Epithelial cell of proximal tubule (primary cell): ENCODE data around the gene CORT. TPM values are rescaled to one million over a fixed set of nuclear protein-coding genes. Genes with fewer than 3 reads are reported as not detected.
A peak's percentile ranks its signal among the peaks of the same experiment; 100 is the strongest.
"Not testable (repeated sequence)": the region's sequence is repeated elsewhere in the genome, so short reads cannot be mapped to it uniquely, and the experiment has no call there.

Experiments used
- DNase-seq: peaks from one replicate; pipeline ENCODE4 v3.0.0-alpha.2; 2011; ENCODE audit warnings: low read depth
- H3K4me3 ChIP-seq: 2 replicates; pipeline ENCODE4 v1.5.1; 2011; ENCODE audit warnings: low read depth, mild to moderate bottlenecking, low read length
- total RNA-seq: library from RNA; depleted of rRNA; stranded (reverse); fragments of >200 nt; gene quantifications from 2 replicates; pipeline ENCODE4 v1.2.3, GENCODE V29; 2015
- TF ChIP-seq, protein P1 (sequence below): conservative IDR thresholded peaks from 2 replicates; pipeline ENCODE4 v1.5.1; 2012; ENCODE audit warnings: low read depth, mild to moderate bottlenecking, low read length

The CORT gene
- total RNA-seq, 1 donor from 2014 or later, result not detected

GRCh38 chr1:10471411-10472219 is 21.8 kb downstream of the CORT start:
- TF ChIP-seq, protein P1, sequence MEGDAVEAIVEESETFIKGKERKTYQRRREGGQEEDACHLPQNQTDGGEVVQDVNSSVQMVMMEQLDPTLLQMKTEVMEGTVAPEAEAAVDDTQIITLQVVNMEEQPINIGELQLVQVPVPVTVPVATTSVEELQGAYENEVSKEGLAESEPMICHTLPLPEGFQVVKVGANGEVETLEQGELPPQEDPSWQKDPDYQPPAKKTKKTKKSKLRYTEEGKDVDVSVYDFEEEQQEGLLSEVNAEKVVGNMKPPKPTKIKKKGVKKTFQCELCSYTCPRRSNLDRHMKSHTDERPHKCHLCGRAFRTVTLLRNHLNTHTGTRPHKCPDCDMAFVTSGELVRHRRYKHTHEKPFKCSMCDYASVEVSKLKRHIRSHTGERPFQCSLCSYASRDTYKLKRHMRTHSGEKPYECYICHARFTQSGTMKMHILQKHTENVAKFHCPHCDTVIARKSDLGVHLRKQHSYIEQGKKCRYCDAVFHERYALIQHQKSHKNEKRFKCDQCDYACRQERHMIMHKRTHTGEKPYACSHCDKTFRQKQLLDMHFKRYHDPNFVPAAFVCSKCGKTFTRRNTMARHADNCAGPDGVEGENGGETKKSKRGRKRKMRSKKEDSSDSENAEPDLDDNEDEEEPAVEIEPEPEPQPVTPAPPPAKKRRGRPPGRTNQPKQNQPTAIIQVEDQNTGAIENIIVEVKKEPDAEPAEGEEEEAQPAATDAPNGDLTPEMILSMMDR, result no peak
- DNase-seq, result no peak
- peak overlapping the region; percentile 90 for H3K4me3 ChIP-seq

- TF ChIP-seq, protein P1, result no peak
- DNase-seq, result peak; percentile 79
- H3K4me3 ChIP-seq, result peak within 1 kb of the TSS; percentile 90
These were observed 22.7 kb downstream of the CORT start, which contains the start of gene DFFA for GRCh38 chr1:10472220-10473144. Gene DFFA (minus strand): TSS chr1:10472529. CDS start chr1:10472458, 71 bp downstream.

- TF ChIP-seq, protein P1, result no peak
- peak overlapping the region; percentile 90 for H3K4me3 ChIP-seq
These were observed 23.4 kb downstream of the CORT start for GRCh38 chr1:10473145-10473765.

DNA sequence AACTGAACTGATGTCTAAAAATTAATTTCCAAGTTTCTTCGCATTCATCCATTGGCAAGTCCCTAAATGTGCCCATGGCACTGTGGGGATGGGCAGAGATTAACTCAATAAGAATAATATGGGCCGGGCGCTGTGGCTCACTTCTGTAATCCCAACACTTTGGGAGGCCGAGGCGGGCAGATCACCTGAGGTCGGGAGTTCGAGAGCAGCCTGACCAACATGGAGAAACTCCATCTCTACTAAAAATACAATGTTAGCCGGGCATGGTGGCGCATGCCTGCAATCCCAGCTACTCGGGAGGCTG is 24.4 kb downstream of the CORT start:
- peak overlapping the region; percentile 91 for H3K4me3 ChIP-seq
- not testable (repeated sequence) for DNase-seq

More at GRCh38 chr1:10473145-10473765, 23.4 kb downstream of the CORT start:
- DNase-seq, result no peak

GRCh38 chr1:10474613-10475507 is 25.0 kb downstream of the CORT start, which contains the start of gene PEX14:
Gene PEX14 (plus strand): TSS chr1:10474950. CDS start chr1:10474967, 17 bp downstream.
- TF ChIP-seq, protein P1, result no peak
- H3K4me3 ChIP-seq, result peak within 1 kb of the TSS; percentile 91
- DNase-seq, result no peak

GRCh38 chr1:10475510-10475909 is 25.7 kb downstream of the CORT start:
- no peak for DNase-seq
- TF ChIP-seq, protein P1, result no peak
- peak overlapping the region; percentile 91 for H3K4me3 ChIP-seq
